OCI-LY7 (cell line): ENCODE results near the gene CHST11.

Source experiments
- CTCF ChIP-seq: fragments of 200-600 bp; sonication (generic); conservative IDR thresholded peaks from 2 replicates; pipeline ENCODE4 v1.5.1; 2014; ENCODE audit warnings: mild to moderate bottlenecking, antibody characterized with exemption, low read length, moderate library complexity, mixed read lengths
- EZH2phosphoT487 ChIP-seq: fragments of 200-600 bp; sonication (generic); IDR thresholded peaks from 2 replicates; pipeline ENCODE4 v1.6.1; 2018; ENCODE audit warnings: low read depth, borderline replicate concordance, mild to moderate bottlenecking, mixed run types, antibody characterized with exemption, low read length, moderate library complexity, mixed read lengths

- TF ChIP-seq CTCF, result no peak
- no peak for TF ChIP-seq EZH2phosphoT487
Observed at GRCh38 chr12:104439137-104439536, 17.6 kb upstream of the CHST11 start.
